Measurements from ENCODE around the gene DGKH.
"Not testable (repeated sequence)": the region's sequence is repeated elsewhere in the genome, so short reads cannot be mapped to it uniquely, and the experiment has no call there.

DGKH gene

GRCh38 chr13:42174344-42175162, 126.1 kb downstream of the DGKH start:
- peak; percentile 39 for DNase-seq

DNA sequence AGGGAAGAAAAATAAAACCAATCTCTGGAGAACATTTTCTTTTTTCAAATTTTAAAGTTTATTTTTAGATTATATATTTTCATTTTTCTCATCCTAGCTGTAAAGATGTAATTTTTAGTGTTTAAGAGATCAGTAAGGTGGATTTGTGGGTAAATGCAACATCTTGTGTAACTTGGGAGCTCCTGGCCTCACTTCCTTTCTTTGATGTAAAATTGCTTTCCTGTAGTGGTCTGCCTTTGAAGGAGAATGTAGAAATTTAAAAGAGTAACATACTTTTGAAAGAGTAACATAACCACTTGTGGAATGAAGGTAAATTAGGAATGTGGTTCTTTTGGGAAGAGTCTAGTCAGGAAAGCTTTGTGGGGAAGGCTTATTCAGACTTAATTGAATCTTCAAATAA, 127.8 kb downstream of the DGKH start:
- DNase-seq, result no peak

DNA sequence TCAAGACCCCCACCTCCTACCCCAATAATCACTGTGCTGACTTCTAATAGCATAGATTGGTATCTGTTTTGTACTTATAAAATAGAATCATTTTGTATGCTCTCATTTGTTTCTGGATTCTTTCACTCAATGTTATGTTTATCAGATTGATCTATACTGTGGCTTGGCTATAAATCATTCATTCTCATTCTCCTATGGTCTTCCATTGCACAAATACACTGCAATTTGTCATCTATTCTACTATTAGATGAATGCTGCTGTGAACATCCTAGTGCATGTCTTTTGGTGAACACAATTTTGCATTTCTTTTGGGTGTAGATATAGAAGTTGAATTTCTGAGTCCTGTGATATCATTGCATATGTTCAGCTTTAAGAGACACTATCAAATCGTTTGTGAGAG, 128.7 kb downstream of the DGKH start:
- DNase-seq, result no peak

DNA sequence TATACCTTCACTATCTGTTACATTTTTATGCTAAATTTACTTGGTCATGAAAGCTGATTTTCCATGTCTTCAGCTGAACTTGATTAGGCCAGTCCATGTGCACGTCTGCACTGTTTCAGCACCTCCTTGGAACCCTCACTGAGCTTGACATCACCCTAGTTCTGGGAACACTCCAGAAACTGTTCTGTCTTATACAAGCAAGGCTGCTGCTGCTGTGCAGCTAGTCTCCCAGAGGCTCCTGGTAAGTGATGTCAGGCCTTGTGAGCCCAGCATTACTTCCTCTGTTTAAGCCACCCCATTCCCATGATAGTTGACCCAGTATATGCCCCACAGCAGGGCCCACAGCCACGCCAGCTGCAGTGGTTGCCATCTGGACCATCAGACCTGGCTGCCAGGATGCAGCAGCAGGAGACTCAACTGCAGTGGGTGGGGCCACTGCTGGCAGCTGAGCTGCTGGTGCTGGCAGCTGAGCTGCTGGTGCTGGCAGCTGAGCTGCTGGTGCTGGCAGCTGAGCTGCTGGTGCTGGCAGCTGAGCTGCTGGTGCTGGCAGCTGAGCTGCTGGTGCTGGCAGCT, 133.0 kb downstream of the DGKH start:
- no peak for DNase-seq

- no peak for DNase-seq
These were observed 140.6 kb downstream of the DGKH start for GRCh38 chr13:42189061-42189460.

- DNase-seq, result no peak
These were observed 142.1 kb downstream of the DGKH start for GRCh38 chr13:42190529-42190928.

DNA sequence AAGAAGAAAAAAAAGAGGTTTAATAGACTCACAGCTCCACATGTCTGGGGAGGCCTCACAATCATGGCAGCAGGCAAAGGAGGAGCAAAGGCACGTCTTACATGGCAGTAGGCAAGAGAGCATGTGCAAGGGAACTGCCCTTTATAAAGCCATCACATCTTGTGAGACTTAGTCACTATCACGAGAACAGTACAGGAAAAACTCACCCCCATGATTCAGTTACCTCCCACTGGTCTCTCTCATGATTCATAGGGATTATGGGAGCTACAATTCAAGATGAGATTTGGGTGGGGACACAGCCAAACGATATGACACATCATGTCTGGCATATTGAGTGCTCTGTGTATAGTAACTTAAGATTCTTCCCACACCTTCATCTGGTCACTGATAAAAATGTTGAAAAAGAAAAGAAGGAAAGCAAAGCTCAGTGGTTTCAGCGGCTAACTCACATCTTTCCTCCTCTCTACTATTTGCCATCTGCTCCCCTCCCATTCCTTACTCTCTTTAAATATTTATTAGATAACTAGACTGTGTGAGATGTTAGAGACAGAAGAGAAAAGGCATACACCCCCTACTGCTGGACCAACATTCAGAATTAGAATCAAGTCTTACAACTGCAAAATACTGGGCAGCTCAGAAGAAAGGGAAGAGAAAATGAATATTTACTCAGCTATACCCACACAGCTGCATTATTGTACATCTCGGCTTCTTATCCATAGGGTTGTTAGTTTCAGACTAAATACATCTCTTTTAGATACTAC, 163.4 kb downstream of the DGKH start:
- peak; percentile 16 for DNase-seq

- DNase-seq, result no peak
These were observed 166.0 kb downstream of the DGKH start for GRCh38 chr13:42214446-42214845.

- DNase-seq, result peak; percentile 34
These were observed 167.4 kb downstream of the DGKH start for GRCh38 chr13:42215578-42216421.

GRCh38 chr13:42216422-42216735, 167.9 kb downstream of the DGKH start:
- no peak for DNase-seq

DNA sequence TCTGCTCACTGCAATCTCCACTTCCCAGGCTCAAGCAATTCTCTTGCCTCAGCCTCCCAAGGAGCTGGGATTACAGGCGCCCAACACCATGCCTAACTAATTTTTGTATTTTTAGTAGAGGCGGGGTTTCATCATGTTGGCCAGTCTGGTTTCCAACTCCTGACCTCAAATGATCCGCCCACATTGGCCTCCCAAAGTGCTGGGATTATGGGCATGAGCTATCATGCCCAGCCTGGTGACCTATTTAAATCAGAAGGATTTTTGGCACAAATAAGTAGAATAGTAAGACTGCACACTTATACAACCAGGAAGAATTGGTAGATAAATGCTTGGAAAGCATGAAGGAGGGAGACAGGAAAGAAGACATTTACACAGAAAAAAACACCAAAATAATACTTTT, 170.1 kb downstream of the DGKH start:
- DNase-seq, result no peak

- DNase-seq, result no peak
These were observed 170.6 kb downstream of the DGKH start for GRCh38 chr13:42219051-42219450.

DNA sequence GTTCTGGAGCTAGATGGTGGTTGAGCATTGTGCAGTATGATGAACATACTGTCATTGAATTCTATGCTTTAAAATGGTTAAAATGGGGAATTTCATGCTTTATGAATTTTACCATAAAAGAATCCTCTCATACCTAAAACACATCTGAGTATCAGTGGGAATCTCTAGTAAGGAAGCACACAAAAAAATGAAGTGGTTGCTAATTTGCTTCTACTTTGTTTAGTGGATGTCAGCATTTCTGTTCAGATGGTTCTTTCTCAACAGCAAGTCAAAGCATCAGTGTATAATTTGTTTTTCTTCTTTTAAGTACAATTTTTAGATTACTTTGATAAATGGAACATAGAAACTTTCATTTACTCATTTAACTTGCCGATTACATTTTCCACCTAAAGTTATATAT, 171.4 kb downstream of the DGKH start:
- DNase-seq, result no peak

- no peak for DNase-seq
These were observed 172.8 kb downstream of the DGKH start for GRCh38 chr13:42221121-42221765.

GRCh38 chr13:42223681-42224080, 175.2 kb downstream of the DGKH start:
- no peak for DNase-seq

GRCh38 chr13:42225051-42225450, 176.6 kb downstream of the DGKH start:
- DNase-seq, result no peak

GRCh38 chr13:42226759-42227158, 178.3 kb downstream of the DGKH start:
- not testable (repeated sequence) for DNase-seq

GRCh38 chr13:42228527-42228926, 180.1 kb downstream of the DGKH start:
- DNase-seq, result no peak

DNA sequence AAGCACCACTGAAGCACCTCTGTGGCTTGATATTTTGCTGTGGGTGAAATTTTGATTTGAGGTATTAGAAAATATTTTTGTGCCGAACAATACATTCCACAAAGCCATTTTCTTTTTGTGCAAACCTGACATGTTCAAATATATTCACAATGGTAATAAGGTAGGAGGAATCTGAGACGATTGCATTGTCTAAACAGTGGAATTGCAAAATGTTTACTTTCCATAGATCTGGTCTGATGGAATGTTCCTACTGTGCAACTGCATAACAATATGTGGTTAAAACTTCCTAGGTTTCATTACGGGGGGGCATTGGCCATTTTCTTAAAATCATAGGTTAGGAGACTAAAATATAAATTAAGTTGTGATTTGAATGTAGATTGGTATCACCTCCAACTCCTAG, 180.8 kb downstream of the DGKH start:
- DNase-seq, result no peak

GRCh38 chr13:42232671-42233070, 184.2 kb downstream of the DGKH start:
- DNase-seq, result no peak

DNA sequence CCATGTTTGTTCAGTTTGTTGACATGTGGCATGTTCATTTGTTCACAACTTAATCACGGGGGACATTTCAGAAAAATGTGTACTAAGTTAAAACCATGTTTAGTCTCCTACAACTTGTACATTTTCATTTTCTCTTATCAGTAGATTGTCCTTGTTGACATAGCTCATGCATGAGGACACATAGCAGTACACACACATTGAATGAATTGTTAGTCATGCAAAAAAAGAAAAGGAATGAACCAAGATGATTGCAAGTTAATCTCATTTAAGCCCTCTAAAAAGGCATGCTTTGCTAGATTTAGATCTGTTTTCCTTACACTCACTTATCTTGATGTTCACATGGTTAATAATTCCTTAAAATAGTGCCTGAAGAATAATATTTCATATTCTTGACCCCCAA, 185.3 kb downstream of the DGKH start:
- no peak for DNase-seq

- DNase-seq, result no peak
These were observed 190.7 kb downstream of the DGKH start for GRCh38 chr13:42239161-42239560.

All from fibroblast of skin of abdomen (primary cell).